Measurements from ENCODE around the gene CSK.

DNA sequence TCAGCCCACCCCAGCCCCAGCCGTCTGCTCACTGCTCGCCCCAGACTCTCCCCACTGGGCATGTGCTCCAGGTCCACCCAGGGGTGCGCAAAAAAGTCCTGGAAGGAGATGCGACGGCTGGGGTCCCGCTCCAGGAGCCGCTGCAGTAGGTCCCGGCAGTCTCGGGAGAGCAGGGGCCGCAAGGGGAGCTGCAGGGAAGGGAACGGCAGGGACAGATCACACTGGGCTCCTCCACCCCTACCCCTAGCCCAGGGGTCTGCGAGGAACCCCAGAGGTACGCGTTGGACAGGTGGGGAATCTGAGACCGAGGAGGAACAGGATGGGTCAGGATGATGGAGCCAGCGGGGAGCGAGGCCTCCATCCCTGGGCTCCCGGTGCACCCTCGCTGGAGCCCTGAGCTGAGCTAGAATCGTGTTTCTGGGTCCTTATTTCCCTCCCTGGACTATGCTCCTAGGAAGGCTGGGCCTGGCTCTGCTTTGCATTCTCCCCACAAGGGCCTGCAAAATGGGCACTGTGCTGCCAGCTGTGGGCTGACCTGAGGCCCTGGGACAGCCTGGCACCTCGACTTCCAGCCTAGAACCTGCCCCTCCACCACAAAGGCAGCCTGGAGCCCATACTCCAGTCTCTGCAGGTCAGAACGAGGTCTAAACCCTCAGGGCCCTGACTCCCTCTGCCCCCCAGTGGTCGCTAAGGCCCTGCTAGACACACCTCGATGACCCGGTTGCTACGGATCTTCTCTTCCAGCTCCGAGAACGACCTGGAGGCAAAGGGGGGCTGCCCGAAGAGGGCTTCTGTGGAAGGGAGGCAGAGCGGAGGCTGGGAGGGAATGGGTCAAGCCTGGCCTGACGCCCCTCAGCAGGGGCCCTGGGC is 57.9 kb downstream of the CSK start:
- no peak for TF ChIP-seq EZH2phosphoT487 (IDR thresholded peaks at IDR 0.05; ENCODE audit: borderline replicate concordance)
- TF ChIP-seq, protein P1, sequence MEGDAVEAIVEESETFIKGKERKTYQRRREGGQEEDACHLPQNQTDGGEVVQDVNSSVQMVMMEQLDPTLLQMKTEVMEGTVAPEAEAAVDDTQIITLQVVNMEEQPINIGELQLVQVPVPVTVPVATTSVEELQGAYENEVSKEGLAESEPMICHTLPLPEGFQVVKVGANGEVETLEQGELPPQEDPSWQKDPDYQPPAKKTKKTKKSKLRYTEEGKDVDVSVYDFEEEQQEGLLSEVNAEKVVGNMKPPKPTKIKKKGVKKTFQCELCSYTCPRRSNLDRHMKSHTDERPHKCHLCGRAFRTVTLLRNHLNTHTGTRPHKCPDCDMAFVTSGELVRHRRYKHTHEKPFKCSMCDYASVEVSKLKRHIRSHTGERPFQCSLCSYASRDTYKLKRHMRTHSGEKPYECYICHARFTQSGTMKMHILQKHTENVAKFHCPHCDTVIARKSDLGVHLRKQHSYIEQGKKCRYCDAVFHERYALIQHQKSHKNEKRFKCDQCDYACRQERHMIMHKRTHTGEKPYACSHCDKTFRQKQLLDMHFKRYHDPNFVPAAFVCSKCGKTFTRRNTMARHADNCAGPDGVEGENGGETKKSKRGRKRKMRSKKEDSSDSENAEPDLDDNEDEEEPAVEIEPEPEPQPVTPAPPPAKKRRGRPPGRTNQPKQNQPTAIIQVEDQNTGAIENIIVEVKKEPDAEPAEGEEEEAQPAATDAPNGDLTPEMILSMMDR (conservative IDR thresholded peaks at IDR 0.05; ENCODE audit: low read length): peak; percentile 34
